Stimulated activated CD8-positive, alpha-beta memory T cell treated with anti-CD3 and anti-CD28 coated beads, Interleukin-12 subunit alpha, Interleukin-12 subunit beta, amount 100 ng/mL, for 24 hours (primary cell): ENCODE data around the gene KDSR.

Source experiments
- DNase-seq: peaks from one replicate; pipeline ENCODE4 v3.0.0-alpha.2; 2020; ENCODE audit errors: extremely low read depth

The KDSR gene

DNA sequence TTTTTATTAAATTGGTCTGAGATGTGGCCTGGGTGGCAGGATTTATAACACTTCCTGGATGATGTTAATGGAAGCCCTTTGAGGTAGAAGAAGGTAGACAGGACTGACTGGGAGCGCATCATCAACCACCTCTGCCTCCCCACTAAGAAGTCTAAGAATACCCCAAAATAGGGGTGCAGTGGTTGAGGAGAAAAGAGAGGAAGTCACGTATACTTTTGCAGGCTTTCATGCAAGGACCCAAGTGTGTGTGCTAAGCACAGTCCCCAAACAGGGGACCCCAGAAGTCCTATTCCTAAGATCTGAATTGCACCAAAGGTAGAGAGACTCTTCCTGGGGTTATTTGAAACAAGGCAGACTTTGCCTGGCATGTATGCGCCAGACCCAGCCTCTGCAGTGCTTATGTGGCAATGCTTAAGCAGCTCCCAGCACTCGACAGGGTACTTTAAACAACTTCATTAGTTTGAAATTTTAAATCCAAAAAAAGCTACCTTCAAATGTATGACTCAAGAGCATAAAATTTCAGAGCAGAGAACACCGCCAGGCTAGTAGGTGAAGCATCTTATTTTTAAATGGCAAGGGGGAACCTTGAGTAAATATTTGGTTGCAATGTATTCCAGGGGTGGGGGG, 82.7 kb downstream of the KDSR start:
- no peak for DNase-seq

DNA sequence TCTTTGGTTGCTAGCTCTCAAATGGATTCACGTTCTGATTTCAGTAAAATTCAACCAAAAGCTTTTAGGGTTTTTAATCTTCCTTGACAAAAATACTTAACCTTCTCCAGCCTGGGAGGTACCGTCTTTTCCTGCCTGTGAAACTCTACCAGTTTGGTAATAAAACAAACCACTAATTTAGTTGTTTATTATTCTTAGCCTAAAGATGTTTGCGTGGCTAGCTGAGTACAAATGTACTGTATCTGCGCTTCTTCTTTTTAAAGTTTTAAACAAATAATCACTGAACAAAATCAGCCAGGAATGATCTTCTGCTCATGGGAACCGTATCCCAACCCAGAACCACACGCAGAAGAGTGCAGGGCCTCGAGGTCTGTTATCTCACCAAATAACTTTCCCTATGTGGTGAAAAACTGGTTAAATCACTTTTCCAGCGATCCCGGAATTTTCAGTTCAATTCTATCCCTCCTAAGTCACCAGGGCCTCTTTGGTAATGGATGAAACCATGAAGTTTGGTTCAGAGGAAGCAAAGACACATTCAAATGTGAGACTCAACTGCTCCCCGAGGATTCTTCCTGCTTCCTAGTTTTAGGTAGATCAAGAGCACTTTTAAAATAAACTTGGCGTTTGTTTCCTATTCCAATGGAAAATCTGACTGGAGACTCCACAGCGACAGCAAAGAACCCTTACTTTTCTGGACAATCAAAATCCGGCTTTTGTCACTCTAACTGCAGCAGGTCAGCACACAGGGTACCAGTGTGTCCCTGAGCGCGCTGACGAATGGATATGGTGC, 83.5 kb downstream of the KDSR start:
- DNase-seq = no peak

DNA sequence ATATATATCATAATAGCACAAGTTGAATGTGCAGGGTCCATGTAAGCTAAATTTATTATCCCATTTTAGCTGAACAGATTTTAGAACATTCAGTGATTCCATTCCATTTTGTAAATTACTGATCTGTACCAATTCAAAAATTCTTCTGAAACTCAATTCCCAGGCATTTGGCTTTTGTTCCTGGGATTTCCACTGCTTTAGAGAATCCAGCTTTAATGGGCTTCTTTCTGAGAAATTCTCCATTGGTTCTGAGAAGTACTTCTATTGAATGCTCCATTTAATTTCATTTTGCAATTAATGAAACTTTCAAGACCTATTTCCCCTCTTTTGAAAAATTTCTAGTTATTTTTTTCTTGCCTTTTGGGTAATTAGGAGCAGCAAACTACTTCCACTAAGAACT, 84.2 kb downstream of the KDSR start:
- DNase-seq = no peak
